HL-60 (cell line): ENCODE data around the gene ATP8A2.

Source experiments
- DNase-seq, 2 experiments: peaks; one replicate each; pipeline ENCODE4 v3.0.0-alpha.2; 2010 to 2020; ENCODE audit warnings: low read depth in 1 of 2, low spot score in 1 of 2
- H3K27ac ChIP-seq: fragments of 250-450 bp; sonication (Bioruptor Pico); replicated peaks from 2 replicates; pipeline ENCODE4 v1.5.1; 2020; ENCODE audit warnings: mild to moderate bottlenecking, moderate library complexity
- H3K27me3 ChIP-seq: fragments of 250-450 bp; sonication (Bioruptor Pico); 2 replicates; pipeline ENCODE4 v1.5.1; 2021; ENCODE audit warnings: mild to moderate bottlenecking, moderate library complexity; ENCODE audit not compliant: insufficient read depth, poor library complexity, severe bottlenecking
- H3K4me3 ChIP-seq: replicated peaks from 2 replicates; pipeline ENCODE4 v1.5.1; 2011; ENCODE audit warnings: mild to moderate bottlenecking, control low read depth, low read length; ENCODE audit not compliant: insufficient read depth
- GABPA ChIP-seq: IDR thresholded peaks from 2 replicates; pipeline ENCODE4 v1.6.1; 2012; ENCODE audit warnings: low read depth
- POLR2AphosphoS5 ChIP-seq: IDR thresholded peaks from 2 replicates; pipeline ENCODE4 v1.6.1; 2012; ENCODE audit warnings: low read depth
- SPI1 ChIP-seq: IDR thresholded peaks from 2 replicates; pipeline ENCODE4 v1.6.1; 2012; ENCODE audit warnings: low read depth, mild to moderate bottlenecking, borderline replicate concordance
- TF ChIP-seq, protein P1 (sequence below): IDR thresholded peaks from one replicate; pipeline ENCODE4 v1.5.1; 2011; ENCODE audit warnings: low read length, control low read depth, inconsistent platforms; ENCODE audit not compliant: insufficient read depth
- TF ChIP-seq, protein P2 (sequence below): IDR thresholded peaks from 2 replicates; pipeline ENCODE4 v1.6.1; 2012; ENCODE audit warnings: low read depth; ENCODE audit not compliant: insufficient replicate concordance

Gene ATP8A2

DNA sequence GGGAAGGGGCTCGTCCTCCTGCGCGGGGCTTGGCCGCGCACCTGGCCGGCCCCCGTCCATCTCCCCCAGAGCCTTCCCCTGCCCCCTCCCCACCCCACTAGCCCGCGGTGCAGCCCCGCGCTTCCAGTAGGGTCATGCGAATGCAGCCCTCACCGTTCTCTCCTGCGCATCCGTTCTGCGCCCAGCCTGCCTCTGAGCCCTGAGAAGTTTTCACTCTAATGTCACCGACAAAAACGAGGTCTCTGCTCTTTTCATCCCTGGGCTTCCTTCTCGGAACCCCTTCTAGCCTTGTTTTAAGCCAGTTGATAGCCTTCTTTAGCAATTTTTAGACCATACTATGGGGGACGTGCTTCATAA is 97.4 kb downstream of the ATP8A2 start:
- no peak for DNase-seq
- no peak overlapping the region for H3K4me3 ChIP-seq
- H3K27me3 ChIP-seq = peaks cover 35% of the 10 kb centered on the region
- TF ChIP-seq GABPA (no peak), POLR2AphosphoS5 (no peak), SPI1 (no peak)
- TF ChIP-seq, protein P1, sequence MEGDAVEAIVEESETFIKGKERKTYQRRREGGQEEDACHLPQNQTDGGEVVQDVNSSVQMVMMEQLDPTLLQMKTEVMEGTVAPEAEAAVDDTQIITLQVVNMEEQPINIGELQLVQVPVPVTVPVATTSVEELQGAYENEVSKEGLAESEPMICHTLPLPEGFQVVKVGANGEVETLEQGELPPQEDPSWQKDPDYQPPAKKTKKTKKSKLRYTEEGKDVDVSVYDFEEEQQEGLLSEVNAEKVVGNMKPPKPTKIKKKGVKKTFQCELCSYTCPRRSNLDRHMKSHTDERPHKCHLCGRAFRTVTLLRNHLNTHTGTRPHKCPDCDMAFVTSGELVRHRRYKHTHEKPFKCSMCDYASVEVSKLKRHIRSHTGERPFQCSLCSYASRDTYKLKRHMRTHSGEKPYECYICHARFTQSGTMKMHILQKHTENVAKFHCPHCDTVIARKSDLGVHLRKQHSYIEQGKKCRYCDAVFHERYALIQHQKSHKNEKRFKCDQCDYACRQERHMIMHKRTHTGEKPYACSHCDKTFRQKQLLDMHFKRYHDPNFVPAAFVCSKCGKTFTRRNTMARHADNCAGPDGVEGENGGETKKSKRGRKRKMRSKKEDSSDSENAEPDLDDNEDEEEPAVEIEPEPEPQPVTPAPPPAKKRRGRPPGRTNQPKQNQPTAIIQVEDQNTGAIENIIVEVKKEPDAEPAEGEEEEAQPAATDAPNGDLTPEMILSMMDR = no peak
- TF ChIP-seq, protein P2, sequence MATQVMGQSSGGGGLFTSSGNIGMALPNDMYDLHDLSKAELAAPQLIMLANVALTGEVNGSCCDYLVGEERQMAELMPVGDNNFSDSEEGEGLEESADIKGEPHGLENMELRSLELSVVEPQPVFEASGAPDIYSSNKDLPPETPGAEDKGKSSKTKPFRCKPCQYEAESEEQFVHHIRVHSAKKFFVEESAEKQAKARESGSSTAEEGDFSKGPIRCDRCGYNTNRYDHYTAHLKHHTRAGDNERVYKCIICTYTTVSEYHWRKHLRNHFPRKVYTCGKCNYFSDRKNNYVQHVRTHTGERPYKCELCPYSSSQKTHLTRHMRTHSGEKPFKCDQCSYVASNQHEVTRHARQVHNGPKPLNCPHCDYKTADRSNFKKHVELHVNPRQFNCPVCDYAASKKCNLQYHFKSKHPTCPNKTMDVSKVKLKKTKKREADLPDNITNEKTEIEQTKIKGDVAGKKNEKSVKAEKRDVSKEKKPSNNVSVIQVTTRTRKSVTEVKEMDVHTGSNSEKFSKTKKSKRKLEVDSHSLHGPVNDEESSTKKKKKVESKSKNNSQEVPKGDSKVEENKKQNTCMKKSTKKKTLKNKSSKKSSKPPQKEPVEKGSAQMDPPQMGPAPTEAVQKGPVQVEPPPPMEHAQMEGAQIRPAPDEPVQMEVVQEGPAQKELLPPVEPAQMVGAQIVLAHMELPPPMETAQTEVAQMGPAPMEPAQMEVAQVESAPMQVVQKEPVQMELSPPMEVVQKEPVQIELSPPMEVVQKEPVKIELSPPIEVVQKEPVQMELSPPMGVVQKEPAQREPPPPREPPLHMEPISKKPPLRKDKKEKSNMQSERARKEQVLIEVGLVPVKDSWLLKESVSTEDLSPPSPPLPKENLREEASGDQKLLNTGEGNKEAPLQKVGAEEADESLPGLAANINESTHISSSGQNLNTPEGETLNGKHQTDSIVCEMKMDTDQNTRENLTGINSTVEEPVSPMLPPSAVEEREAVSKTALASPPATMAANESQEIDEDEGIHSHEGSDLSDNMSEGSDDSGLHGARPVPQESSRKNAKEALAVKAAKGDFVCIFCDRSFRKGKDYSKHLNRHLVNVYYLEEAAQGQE = no peak
- no peak overlapping the region for H3K27ac ChIP-seq

DNA sequence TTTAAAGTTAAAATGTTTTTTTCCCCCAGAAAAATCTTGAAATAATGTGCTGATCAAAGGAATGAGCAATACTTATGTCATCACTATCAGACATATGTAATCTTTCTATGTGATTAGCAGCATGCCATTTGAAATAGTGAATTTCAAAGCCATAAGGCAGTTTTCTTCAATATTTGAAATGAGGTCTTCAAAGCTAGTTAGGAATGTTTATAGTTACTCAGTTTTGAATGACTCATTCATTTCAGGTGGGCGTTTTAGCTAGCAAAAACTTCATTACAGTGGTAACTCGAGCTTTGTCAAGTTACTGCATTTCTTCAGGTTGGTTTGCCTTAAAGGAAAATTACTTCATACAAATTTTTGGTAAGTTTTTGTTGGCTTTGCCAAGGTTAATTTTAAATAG is 102.1 kb downstream of the ATP8A2 start:
- no peak for DNase-seq

DNA sequence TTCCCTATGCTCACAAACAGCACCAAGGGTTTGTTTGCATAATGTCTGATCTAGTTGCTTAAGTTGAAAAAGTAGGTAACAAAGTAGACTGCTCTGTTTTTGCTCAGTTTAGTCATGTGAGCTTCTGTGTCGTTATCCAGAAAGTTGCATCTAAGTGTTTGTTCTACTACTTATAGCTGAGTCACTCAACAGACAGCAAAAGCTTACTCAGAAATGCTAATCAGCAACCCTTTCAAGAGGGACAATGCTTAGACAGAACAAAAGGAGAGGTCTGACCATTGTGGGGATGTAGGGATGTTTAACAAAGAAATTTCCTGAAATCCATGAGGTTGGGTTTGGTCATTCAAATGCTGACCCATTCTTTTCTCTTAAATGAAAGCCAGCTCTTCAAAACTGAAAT is 106.4 kb downstream of the ATP8A2 start:
- H3K4me3 ChIP-seq = no peak overlapping the region
- H3K27ac ChIP-seq = no peak overlapping the region
- DNase-seq = no peak

More for the DNA sequence above, 102.1 kb downstream of the ATP8A2 start:
- H3K27me3 ChIP-seq = peaks cover 22% of the 10 kb centered on the region
- no peak for TF ChIP-seq POLR2AphosphoS5
- no peak for TF ChIP-seq GABPA
- TF ChIP-seq, protein P2 = no peak
- TF ChIP-seq, protein P1 = no peak
- TF ChIP-seq SPI1 = no peak
- H3K27ac ChIP-seq = no peak overlapping the region
- H3K4me3 ChIP-seq = no peak overlapping the region

More for the DNA sequence above, 106.4 kb downstream of the ATP8A2 start:
- peaks cover 6% of the 10 kb centered on the region for H3K27me3 ChIP-seq
- TF ChIP-seq, protein P2 = no peak
- no peak for TF ChIP-seq SPI1
